Regular cardiac myocyte (primary cell): Measurements from ENCODE around the gene KIF15. TPM values are rescaled to one million over a fixed set of nuclear protein-coding genes. Genes with fewer than 3 reads are reported as not detected.

Source experiments
- total RNA-seq: library from RNA; depleted of rRNA; stranded (reverse); fragments of >200 nt; gene quantifications from 2 replicates; pipeline ENCODE4 v1.2.3, GENCODE V29; 2014

Gene KIF15
- total RNA-seq = 3.1 and 19.0 TPM in 2 replicates

DNA sequence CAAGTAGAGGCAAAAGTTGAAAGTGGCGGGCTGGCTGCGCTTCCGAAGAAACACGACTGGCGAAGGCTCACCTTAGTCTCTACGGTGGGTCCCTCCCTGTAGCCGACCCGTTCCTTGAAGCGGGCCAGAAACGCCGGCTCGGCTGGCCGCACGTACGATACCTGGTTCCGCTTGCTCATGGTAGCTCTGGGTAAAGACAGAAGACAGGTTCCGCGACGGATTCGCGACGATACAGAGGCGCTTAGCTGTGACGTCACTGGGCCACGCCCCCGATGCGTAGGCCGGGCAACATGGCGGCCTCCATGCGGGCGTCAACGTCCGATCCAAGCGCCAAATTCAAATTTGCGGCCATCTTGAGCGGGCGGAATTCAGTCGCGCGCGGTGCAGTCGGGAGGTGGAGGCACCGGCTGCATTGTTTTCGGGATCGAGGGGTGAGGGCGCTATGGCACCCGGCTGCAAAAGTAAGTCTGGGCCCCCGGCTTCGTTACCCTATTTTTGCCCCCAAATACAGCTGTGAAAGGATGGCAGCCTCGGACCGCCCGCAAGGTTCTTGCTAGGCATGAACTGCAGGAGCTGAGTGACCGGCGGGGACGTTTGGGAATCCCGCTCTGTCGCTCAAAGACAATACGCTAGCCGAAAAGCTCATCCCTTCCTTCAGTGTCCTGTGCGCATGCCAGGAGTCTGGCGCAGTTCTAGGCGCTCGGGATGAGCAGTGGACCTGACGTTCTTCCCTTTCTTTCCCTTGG lies at the start of gene KIF15, which contains the start of gene KIAA1143:
Gene KIF15, plus strand, starts transcription at position 371 of the 746 bp plus-strand sequence. Its CDS starts 72 bp downstream, at position 443.
Gene KIAA1143, minus strand, starts transcription at position 196 of the 746 bp plus-strand sequence. Its CDS starts 17 bp downstream, at position 179.

DNA sequence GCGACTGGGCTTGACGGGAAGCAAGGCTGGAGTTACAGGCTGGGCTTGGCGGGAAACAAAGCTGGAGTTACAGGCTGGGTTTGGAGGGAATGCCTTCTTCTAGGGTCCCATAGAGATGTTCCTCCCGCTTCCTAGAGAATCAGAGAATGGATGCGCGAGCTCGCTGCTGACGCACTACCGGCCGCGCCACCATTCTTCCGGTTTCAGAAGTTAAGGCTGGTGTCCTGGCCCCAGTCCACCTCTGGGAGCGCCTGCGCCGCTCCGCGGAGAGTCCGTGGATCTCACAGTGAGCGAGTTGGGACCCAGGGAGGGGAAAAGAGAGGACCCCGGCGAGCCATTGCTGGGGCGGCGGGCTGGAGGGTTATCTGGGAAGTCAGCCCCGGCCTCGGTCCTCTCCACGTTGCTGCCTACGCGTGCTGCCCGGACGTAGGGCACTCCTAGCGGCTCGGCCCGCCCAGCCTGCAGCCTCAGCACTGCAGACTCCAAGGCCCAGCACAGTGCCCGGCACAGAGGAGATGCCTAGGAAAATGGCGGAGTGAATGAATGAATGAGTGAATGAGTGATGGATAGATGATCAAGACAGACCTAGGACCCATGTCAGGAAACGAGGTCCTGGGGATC lies 49.0 kb upstream of the KIF15 start, which contains the start of gene ZNF502:
Gene ZNF502, plus strand, starts transcription at position 206 of the 621 bp plus-strand sequence. CDS start 7,602 bp downstream, outside the sequence.

DNA sequence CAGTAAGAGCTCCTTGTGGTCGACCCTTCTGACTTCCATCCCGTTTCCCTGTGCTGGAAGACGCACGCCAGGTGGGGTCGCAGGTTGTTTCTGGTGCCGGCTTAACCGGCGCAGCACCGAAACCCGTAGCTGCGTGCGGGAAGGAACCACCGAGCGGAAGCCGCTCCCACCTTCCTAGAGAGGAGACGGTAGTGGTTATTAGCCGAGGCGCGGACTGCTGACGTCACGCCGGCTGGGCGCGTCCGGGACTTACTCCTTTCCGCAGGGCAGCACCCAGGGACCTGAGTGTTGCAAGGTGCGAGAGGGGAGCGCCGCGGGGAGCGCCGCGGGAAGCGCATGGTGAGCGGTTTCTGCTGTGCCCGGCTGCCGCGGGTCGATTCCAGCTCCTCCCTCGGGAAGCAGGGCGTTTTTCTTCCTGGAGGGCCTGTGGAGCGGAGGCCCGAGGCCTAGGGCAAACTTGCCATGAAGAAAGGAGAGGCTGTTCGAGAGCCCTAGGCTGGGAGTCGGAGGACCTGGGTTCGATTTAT lies 32.1 kb upstream of the KIF15 start, which contains the start of gene ZNF501:
Gene ZNF501, plus strand, starts transcription at position 252 of the 527 bp plus-strand sequence. CDS start 4,787 bp downstream, outside the sequence.

GRCh38 chr3:44861412-44862225 lies 100.0 kb downstream of the KIF15 start, which contains the start of gene TMEM42:
TSS of gene TMEM42 (plus strand) at chr3:44861912. CDS start at chr3:44861925, 13 bp downstream.

GRCh38 chr3:44874308-44874707 lies 112.7 kb downstream of the KIF15 start, which contains the start of gene TGM4:
TSS of gene TGM4 (plus strand) at chr3:44874608. CDS start at chr3:44874679, 71 bp downstream.

Other genes starting within 250 kb of the KIF15 start
- 5.2 and 7.0 TPM in 2 replicates for gene ZKSCAN7, start 206.6 kb upstream of the KIF15 start, total RNA-seq
- 0.77 and 3.1 TPM in 2 replicates for gene ZNF660, start 176.8 kb upstream of the KIF15 start, total RNA-seq
- 16.9 and 17.8 TPM in 2 replicates for gene ZNF197, start 136.8 kb upstream of the KIF15 start, total RNA-seq
- gene ZNF35, start 113.1 kb upstream of the KIF15 start, total RNA-seq = 9.9 and 12.1 TPM in 2 replicates
- 4.0 and 5.9 TPM in 2 replicates for gene ZNF502, start 49.1 kb upstream of the KIF15 start, total RNA-seq
- gene ZNF501, start 32.2 kb upstream of the KIF15 start, total RNA-seq = 4.5 and 5.2 TPM in 2 replicates
- 16.9 and 22.0 TPM in 2 replicates for gene KIAA1143, start 175 bp upstream of the KIF15 start, total RNA-seq
- gene TMEM42, start 100.1 kb downstream of the KIF15 start, total RNA-seq = 13.8 and 18.3 TPM in 2 replicates
- not detected in 2 replicates for gene TGM4, start 112.8 kb downstream of the KIF15 start, total RNA-seq
- gene ZDHHC3, start 214.4 kb downstream of the KIF15 start, total RNA-seq = 36.4 and 42.0 TPM in 2 replicates
- gene EXOSC7, start 214.4 kb downstream of the KIF15 start, total RNA-seq = 47.6 and 54.1 TPM in 2 replicates